Measurements from ENCODE around the gene BLOC1S5.

DNA sequence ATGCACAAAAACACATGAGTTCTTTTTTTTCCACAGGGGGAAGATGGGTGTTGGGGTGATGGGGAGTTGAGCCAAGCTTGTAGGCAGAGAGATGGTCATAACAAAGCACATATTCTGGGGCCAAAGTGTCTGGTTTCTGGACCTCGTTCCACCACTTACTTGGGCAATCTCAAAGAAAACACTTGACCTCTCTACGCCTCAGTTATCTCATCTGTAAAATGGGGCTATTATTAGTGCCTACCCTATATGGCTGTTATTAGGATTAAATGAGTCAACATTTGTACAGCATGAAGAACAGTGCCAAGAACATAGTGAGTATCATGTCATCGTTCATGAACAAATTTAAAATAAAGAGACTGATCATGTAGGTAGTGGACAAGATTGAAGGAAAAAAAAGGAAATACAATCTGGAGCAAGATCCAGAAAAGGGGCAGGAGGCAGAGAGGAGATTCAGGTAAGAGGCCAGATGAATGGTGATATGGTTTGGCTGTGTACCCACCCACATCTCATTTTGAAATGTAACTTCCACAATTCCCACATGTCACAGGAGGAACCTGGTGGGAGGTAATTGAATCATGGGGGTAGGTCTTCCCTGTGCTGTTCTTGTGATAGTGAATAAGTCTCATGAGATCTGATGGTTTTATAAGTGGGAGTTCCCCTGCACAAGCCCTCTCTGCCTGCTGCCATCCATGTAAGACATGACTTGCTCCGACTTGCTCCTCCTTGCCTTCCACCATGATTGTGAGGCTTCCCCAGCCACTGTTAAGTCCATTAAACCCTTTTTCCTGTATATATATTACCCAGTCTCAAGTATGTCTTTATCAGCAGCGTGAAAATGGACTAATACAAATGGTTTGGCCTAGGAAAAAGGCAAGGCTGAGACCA is 23.9 kb upstream of the BLOC1S5 start:
- TF ChIP-seq, protein P1, sequence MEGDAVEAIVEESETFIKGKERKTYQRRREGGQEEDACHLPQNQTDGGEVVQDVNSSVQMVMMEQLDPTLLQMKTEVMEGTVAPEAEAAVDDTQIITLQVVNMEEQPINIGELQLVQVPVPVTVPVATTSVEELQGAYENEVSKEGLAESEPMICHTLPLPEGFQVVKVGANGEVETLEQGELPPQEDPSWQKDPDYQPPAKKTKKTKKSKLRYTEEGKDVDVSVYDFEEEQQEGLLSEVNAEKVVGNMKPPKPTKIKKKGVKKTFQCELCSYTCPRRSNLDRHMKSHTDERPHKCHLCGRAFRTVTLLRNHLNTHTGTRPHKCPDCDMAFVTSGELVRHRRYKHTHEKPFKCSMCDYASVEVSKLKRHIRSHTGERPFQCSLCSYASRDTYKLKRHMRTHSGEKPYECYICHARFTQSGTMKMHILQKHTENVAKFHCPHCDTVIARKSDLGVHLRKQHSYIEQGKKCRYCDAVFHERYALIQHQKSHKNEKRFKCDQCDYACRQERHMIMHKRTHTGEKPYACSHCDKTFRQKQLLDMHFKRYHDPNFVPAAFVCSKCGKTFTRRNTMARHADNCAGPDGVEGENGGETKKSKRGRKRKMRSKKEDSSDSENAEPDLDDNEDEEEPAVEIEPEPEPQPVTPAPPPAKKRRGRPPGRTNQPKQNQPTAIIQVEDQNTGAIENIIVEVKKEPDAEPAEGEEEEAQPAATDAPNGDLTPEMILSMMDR (IDR thresholded peaks at IDR 0.05; ENCODE audit: low read depth, low read length): no peak
- no peak for TF ChIP-seq EZH2phosphoT487 (IDR thresholded peaks at IDR 0.05; ENCODE audit: low read depth)

Data from OCI-LY3 (cell line).